C4-2B (cell line): Measurements from ENCODE around the gene BMP2K.

Experiments used
- CTCF ChIP-seq: fragments of 450-650 bp; conservative IDR thresholded peaks from 2 replicates; pipeline ENCODE4 v1.5.1; 2017; ENCODE audit warnings: mild to moderate bottlenecking
- ZFX ChIP-seq: fragments of 450-650 bp; IDR thresholded peaks from 2 replicates; pipeline ENCODE4 v1.6.1; 2017

DNA sequence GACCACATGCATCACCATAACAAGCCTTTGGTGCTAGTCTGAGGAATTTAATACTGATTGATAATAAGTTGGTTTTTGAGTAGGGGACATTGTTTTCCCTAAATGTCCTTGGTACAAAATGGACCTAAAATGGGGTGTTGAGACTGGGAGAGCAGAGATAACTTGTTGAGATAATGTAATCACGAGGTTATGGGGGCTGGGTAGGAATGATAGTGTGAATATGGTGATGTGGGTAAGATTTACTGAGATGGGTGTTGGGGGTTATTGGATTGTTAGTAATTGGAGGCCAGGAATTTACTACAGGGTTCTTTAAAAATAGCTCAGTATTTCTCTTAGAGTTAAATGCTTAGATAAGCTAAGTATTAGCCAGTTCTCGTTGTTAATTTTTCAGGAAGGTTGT is 3.9 kb downstream of the BMP2K start:
- TF ChIP-seq CTCF = no peak
- TF ChIP-seq ZFX = no peak
